NCI-H2196 (cell line): Measurements from ENCODE around the gene PFKP.

ENCODE experiments used
- DNase-seq: peaks from one replicate; lab custom pipeline; 2025; ENCODE audit not compliant: unreplicated experiment; lab: John Stamatoyannopoulos, UW

The PFKP gene

DNA sequence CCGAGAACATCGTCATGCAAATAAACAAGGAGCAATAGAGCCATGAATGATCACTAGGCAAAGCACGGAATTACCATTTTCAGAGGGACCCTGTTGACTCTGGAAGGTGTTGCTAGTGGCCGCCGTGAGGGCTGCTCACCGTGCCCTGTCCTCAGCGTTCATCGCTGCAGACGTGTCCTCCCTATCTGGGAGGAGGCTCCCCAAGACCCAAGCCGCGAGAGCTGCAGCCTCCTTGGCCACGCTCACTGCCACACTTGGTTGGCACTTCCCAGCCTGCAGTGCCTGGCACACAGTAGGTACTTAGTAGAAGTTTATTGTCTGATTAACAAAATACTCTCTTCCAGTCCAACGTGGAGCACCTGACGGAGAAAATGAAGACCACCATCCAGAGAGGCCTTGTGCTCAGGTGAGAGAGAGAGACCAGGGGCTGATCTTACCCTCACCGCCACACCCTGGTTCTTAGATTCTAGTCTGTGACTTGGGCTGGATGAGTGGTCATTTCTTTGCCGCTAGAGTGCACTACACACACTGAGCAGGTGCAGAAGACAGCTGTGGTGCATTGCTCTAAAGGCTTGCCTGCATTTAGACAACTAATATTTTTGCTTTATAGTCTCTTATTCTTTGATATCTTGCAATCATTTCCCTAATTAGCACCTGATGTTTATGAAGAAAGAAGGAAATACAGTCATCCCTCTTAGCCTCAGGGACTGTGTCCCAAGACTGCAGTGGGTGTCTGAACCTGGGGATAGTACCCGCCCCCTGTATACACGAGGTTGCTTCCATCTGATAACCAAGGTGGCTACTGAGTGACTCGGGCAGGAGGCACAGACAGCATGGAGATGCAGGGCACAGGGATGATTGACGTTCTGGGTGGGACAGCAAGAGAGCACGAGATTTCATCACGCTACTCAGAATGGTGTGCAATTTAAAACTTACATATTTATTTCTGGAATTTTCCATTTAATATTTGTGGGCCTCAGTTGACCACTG lies 65.0 kb downstream of the PFKP start:
- DNase-seq = no peak

DNA sequence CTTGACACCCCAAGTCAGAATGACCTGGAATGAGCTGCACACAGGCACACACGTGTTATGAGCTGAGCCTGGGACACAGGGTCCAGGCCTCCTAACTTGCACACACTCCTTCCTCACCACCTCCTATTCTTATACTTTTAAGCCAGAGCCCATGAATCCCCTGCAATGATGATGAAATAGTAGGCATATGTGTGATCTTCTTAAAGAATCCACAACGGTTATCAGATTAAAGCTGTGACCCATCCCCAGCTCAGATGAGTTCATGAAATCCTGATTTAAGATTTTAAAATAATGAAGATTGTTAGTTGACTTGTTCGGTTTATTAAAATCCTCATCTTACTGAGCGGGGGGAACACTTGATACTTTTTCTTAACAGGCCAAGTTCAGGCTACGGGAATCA lies 66.6 kb downstream of the PFKP start:
- no peak for DNase-seq

DNA sequence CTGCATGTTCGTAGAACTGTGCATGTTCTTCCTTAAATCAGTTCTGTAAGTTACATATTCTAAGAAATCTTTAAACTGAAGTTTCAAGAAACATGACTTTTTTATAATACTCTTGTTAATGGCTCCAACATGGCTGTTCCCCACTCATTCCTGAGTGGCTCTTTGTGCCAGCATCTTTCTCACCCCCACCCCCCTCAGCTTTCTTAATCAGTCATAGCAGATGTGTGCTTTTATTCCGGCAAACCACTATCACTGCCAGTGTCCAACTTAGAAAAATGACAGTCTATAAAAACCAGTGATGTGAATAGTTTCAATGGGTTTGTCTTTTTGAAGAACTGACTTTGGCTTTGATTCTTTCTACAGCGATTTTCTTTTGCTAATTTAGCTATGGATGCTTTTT lies 67.7 kb downstream of the PFKP start:
- no peak for DNase-seq

DNA sequence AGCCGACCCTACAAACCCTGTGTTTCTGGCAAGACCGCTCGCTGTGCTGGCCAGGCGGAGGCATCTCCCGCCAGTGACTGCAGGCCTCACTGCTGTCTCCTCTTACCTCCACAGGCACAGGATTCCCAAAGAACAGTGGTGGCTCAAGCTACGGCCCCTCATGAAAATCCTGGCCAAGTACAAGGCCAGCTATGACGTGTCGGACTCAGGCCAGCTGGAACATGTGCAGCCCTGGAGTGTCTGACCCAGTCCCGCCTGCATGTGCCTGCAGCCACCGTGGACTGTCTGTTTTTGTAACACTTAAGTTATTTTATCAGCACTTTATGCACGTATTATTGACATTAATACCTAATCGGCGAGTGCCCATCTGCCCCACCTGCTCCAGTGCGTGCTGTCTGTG lies 69.0 kb downstream of the PFKP start:
- DNase-seq = no peak

DNA sequence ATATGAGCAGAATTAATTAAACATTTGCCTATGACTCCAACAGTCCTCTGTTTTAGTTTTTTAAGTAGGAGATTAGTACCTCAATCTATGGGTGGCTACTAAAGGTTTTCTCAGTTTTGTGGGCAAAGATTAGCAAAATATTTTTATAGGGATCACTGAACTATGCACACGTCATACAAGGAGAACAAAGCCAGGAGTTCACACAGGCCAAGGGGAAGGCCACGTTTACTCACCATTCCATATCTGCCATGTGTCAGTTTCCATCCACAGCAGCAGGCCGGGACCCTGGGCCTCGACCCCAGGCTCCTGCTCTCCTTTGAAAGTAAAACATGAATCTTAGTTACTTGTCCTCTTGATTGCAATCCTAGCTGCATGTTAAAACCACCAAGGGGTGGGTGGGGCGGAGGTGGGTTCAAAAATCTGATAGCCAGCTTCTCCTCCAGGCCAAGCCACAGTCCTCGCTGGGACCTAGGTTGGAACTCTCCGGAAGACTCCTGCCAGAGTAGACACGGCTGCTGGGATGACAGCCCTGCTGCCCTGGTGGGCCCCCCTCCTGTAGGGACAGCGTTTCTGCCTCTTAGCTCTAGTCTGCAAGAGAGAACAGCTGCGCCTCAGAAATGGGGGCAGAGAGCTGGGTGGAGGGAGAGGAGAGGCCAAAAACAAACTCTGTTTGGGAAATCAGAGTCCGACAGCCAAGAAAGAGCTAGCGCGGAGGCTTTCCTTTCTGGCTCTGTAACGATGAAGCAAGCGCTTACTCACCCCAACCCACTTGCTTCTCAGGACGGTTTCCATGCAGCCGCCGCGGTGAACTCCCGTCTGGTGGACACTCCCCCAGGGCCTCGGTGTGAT lies 69.6 kb downstream of the PFKP start:
- no peak for DNase-seq

DNA sequence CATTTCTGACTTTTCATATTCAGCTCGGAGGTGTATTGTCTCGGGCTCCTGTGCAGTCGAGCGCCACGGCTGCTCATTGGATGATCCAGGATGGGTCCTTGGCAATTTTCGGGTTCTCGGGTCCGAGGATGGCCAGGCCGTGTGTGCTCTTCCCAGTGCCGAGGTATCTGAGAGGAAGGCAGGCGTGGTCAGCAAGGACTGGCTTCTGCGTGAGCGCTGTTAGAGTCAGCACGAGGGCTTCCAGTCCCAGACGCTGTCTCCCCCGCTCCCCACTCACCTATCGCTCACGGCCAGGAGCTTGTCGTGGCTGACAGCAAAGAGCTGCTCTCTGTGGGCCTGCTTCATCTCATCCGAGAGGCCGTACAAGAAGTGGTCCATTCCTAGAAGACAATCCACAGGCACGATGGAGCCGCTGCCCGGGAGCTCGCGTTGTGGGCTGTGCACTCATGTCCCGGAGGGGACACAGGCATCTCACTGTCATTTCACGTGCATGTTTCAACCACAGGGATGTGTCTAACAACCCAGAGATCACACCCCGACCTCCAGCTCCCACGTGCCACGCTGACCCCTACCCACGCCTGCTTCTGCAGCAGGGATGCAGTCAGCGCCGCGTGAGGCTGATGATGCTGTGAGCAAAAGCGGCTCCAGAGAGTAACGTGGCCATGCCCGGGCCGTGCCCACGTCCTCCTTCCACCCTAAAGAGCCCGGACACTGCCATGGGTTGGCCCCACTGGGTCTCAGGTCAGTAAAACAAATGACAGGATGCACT lies 70.8 kb downstream of the PFKP start:
- DNase-seq = no peak

DNA sequence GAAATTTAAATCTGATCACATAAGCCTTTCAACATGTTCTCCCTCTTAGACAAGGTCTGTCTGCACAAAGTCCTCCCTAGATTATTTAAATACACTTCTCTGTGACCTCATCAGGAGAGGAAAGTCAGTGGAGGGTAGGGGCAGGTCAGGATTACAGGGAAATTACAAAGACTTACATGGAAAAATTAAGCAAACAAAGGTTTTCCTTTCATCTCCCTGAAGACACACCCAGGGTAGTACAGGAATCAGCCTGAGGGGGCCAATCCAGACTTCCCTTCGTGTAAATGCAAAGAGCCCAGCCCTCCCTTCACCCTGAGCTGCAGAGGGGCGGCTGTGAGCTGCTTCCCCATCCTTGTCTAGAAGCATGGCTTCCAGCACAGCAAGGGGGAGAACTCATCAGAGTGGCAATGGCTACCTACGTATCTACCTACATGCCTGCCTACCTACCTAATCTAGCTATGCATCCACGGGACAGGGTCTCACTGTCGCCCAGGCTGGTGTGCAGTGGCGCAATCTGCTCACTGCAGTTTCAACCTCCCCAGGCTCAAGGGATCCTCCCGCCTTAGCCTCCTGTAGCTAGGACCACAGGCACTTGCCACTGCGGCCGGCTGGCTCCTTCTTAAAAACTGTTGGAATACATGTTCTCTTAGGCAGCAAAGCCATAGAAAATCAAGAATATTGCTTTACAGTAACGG lies 72.0 kb downstream of the PFKP start:
- no peak for DNase-seq

DNA sequence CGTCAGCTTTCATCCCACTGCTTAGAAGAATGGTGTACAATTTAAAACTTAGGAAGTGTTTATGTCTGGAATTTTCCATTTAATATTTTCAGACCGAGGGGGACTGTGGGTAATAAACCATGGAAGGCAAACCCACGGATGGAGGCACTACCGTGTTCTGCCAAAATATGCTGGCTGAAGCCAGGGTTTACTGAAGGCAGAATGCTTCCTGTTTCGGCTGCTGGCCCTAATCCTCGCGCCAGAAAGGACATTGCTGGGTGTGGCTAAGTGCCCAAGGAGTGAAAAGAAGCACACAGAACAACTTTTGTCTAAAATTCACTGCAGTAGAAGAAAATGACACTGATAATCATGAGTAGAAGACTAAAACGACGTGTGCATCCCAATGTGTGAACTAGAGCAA lies 72.9 kb downstream of the PFKP start:
- DNase-seq = no peak

DNA sequence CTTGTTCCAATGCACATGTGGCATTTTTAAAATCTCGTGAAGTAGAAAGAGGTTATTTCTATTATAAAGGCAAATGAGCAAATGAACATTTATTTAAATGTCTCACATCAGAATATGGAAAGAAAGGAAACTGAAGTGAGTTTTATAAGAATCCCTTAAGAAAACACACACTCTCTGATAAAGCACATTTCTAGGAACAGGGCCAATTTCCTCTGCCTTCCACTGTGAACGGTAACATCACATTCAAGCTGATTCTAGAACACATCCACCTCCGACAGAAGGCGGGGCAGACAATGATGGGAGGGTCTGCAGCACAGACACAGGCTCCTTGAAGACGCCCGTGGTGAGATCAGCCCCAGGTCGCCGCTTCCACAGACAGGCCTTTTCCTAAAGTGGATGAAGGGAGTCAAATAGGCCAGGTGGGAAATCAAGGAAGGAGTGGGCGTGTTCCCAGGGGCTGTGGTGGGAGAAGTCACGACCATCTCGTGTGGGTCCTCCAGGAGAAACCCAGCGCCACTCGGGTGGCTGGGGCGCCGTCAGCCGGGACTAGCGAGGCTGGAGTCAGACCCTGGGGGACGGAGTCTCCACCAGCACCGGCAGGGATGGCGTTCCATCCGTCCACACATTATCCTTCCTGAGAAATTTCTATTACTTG lies 74.1 kb downstream of the PFKP start:
- DNase-seq = no peak

DNA sequence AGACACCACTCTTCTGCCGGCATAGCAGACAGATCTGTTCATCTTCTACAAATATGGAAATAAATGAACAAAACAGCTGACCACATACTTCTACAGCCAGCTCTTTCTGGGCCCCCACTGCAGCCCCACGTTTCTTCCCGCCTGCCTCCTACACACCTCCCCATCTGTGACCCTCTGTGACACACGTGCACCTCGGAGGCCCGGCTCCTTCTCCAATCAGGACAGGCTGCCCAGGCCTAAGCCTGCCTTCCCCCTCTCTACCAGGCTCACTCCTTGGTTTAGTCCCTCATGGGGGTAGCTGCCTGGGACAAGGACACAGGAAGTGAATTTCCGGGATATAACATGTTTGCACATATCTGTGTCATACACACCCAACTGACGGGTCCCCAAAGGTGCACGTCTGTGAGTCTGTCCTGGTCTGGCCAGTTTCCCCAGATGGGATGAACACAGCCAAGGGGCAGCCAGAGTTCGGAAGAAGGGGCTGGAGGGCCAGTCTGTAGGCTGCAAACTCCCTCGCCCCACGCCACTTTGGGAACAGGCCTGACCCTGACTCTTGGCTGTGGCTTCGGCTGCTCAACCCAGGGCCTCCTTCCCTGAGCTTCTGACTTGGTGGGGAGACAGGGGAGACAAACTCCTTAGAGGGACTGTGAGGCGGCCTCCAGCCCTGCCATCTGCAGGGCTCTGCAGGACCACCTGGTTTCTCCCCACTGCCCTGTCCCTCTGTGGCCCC lies 75.0 kb downstream of the PFKP start:
- no peak for DNase-seq

DNA sequence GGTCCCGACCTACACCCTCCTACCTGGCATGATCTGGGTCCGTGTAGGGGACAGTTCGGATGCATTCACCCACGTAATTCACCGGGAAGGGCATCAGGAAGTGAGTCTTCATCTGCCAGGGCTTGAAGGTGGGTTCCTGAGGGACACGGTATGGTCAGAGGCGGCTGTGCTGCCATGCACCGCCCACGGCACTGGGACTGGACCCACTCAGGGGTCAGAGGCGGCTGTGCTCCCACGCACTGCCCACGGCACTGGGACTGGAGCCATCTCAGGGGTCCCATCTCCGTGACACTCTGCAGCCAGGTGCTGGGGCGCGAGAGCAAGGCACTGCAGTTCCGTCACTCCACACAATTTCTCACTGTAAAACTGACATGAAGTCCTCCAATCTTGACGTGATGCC lies 76.0 kb downstream of the PFKP start:
- no peak for DNase-seq

DNA sequence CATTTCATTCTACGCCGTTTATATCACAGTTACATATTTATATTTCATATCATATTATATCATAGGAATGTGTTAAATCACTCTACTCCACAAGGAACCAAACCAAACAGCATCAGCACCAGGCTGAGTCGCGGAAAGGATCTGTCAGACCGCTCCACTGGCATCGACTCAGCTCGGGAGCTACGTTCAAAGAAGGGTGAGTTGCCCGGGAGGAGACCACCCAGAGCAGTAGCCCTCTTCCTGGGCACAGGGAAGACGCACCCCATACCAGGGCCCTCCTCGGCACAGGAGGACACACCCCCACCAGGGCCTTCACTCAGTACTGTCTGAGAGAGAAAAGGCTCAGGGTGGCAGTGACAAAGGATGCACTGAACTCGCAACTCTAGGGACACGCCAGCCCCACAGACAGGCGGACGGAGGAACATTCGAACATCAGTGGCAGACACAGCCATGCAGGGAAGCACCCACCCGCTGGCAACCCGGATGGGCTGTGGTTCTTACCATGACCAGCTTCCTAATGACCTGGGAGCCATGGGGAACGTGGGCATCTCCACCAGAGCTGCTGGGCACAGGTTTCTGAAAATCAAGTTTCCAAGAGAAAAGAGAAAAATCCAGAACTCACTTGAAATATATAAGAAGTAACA lies 76.6 kb downstream of the PFKP start:
- no peak for DNase-seq

DNA sequence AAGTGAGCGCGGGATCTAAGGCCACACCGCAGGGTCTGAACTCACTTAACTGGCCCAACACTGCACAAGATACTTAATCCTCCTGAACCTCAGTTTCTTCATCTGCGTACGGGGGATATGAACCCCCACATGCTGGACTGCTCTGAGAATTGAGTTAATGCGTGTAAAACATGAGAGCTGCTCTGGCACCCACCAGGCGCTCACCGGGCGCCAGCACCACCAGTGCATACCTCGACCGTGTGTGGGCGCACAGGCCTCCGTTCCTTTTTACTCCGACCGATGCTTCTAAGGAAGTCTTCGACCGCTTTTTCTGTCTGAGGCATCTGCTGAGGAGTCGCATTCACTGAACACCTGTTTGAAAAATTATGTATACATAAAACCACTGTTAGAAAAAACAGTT lies 78.0 kb downstream of the PFKP start:
- DNase-seq = no peak

DNA sequence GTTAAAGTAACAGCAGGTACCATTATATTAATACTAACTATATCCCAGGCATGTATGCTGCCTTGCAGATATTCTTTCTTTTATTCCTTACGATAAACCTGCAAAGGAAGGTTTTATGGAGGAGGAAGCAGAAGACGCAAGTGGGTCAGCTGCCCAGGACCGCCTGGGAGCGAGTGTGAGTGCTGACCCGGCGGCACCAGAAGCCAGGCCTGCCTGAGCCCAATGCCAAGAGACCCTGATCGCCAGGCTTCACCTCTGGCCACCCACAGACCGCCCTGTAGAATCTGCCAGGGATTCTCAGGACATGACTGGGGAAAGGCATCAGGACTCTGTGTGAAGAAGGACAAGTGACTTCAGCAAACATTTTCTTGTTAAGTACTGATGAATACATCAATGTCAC lies 78.9 kb downstream of the PFKP start:
- no peak for DNase-seq

DNA sequence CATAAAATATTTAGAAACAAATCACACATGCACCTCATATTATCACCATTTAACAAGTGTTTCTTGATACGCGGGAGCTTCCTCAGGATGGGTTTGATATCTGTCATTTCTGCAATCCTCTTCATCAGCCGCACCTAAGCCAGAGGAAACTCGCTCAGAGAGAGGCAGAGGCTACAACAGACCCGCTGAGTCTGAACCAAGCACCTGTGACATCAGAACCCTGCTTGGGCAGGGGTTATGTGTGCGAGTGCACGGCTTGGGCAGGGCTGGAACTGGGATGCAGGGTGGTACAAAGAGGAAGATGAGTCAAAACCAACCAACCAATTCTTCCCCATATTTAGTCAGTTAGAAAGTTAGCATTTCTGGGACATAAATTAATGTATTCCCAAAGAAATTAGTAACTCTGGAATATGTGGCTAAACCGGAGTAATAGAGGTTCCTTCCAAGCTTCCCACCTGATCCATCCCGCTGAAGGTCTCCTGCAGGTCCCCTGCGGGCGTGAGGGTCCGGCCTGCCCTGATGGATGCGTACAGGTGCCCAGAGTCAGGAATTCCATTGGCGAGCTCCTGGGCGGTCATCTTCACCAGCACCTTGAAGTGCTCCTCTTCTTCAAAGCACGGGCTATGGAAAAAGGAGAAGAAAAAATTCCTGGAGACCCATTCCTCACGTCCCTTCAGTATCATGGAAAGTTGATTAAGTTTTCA lies 79.9 kb downstream of the PFKP start:
- no peak for DNase-seq

DNA sequence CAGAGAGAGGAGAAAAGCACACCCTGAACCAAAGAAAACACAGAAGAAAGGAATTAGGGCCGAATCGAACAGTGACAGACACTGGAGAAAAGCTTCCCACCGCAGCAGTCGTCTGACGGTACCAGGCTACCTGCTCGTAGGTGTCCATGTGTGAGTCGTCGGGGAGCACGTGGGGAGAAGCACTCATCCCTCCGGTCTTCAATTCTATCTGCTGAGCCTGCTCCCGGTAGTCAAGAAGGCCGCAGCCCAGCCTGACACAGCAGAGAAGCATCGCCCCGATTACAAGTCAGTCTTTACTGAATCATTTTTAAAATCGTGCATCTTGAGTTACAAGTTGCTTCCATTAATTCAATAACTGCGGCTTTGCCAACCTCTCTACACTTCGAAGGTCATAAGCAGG lies 80.7 kb downstream of the PFKP start:
- no peak for DNase-seq

DNA sequence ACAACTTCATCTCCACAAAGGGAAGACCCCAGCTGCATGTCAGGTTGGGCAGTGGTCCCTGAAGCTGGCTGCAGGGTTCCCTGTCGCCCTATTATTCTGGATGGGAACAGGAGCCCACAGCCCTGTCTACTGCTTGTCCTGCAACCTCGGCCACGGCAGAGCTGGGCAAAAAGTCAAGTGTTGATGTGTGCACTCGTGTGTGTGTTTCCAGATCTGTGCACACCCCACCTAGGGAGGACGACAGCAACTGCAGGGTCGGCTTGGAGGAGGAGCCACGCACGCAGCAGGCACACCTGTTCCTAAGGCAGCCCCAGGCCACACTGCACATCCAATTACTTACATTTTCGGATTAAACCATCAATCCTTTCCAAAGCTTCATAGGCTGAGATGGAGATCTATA lies 81.6 kb downstream of the PFKP start:
- DNase-seq = no peak

DNA sequence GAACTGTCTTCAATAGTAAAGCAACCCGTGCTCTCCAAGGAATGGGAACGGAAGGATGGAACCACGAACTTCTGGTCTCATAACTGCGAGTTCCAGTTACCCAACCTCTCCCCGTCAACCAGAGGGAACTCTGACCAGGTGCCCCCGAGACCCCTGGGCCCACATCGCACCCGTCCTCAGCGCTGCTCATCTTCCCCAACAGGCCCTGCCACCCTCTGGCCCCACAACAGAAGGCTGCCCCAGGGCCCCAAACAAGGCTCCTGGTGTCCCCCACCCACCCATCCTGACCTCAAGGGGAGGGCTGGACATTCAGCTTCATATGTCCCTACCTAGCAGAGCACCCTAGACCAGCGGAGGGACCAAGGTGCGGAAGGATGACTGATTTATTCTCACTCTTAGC lies 82.6 kb downstream of the PFKP start:
- no peak for DNase-seq
